D341Med (cell line): Measurements from ENCODE around the gene TNFRSF12A.

Experiments used
- DNase-seq: peaks from one replicate; pipeline ENCODE4 v3.0.0; 2012; ENCODE audit warnings: low spot score

Gene TNFRSF12A

GRCh38 chr16:3026609-3027488 lies 6.7 kb downstream of the TNFRSF12A start:
- DNase-seq, result no peak

- DNase-seq, result no peak
These were observed 7.3 kb downstream of the TNFRSF12A start for GRCh38 chr16:3027489-3027795.

GRCh38 chr16:3027983-3028715 lies 8.0 kb downstream of the TNFRSF12A start:
- peak; percentile 94 for DNase-seq

- DNase-seq, result no peak
These were observed 8.7 kb downstream of the TNFRSF12A start for GRCh38 chr16:3028716-3029319.

GRCh38 chr16:3029491-3030221 lies 9.5 kb downstream of the TNFRSF12A start:
- no peak for DNase-seq

GRCh38 chr16:3030222-3031212 lies 10.3 kb downstream of the TNFRSF12A start:
- DNase-seq, result no peak

GRCh38 chr16:3032624-3033023 lies 12.5 kb downstream of the TNFRSF12A start:
- DNase-seq, result no peak

GRCh38 chr16:3035289-3035971 lies 15.3 kb downstream of the TNFRSF12A start:
- DNase-seq, result no peak

- DNase-seq, result no peak
These were observed 16.0 kb downstream of the TNFRSF12A start for GRCh38 chr16:3035972-3036725.

- no peak for DNase-seq
These were observed 16.7 kb downstream of the TNFRSF12A start, which contains the start of gene BICDL2 for GRCh38 chr16:3036726-3037315. Gene BICDL2, minus strand, starts transcription at chr16:3036944. Its CDS starts 1,448 bp downstream, at chr16:3035496.

GRCh38 chr16:3038256-3038655 lies 18.1 kb downstream of the TNFRSF12A start:
- no peak for DNase-seq

GRCh38 chr16:3038896-3039295 lies 18.7 kb downstream of the TNFRSF12A start:
- DNase-seq, result no peak

- no peak for DNase-seq
These were observed 22.2 kb downstream of the TNFRSF12A start for GRCh38 chr16:3042376-3042775.

- no peak for DNase-seq
These were observed 24.5 kb downstream of the TNFRSF12A start for GRCh38 chr16:3044708-3045107.

GRCh38 chr16:3045758-3046640 lies 25.8 kb downstream of the TNFRSF12A start, which contains the start of gene MMP25:
Gene MMP25, plus strand, starts transcription at chr16:3046561. Its CDS starts 357 bp downstream, at chr16:3046918.
- DNase-seq, result no peak

GRCh38 chr16:3046641-3047386 lies 26.6 kb downstream of the TNFRSF12A start:
- DNase-seq, result peak; percentile 63

- no peak for DNase-seq
These were observed 27.2 kb downstream of the TNFRSF12A start for GRCh38 chr16:3047387-3047720.
